Lung (tissue), 12 donors: Measurements from ENCODE around the gene SPDL1. TPM values are rescaled to one million over a fixed set of nuclear protein-coding genes. Genes with fewer than 3 reads are reported as not detected.

Source experiments
- ATAC-seq: fragments of 200-7000 bp; cut with Tn5 transposase; one replicate; pipeline ENCODE4 v1.9.1; 2020; ENCODE audit warnings: moderate number of reproducible peaks; ENCODE audit not compliant: insufficient read depth, low FRiP score
- DNase-seq, 3 donors: peaks; one replicate each; pipeline ENCODE4 v3.0.0-alpha.2; 2013 to 2017
- H3K27ac ChIP-seq, 2 donors: one replicate each; pipeline ENCODE4 v1.5.1; 2013; ENCODE audit warnings: mild to moderate bottlenecking in 2 of 2, moderate library complexity in 2 of 2, control low read depth in 1 of 2, inconsistent platforms in 1 of 2, low read depth in 1 of 2, low read length in 1 of 2
- H3K27me3 ChIP-seq, 3 donors: one replicate each; pipeline ENCODE4 v1.5.1; 2013; ENCODE audit warnings: low read length in 2 of 3; ENCODE audit not compliant: control insufficient read depth in 3 of 3, insufficient read depth in 3 of 3
- H3K36me3 ChIP-seq, 4 donors: one replicate each; pipeline ENCODE4 v1.5.1; 2013; ENCODE audit warnings: low read length in 4 of 4, mild to moderate bottlenecking in 1 of 4, moderate library complexity in 1 of 4; ENCODE audit not compliant: control insufficient read depth in 4 of 4, insufficient read depth in 4 of 4
- H3K4me1 ChIP-seq, 5 donors: one replicate each; pipeline ENCODE4 v1.5.1; 2013; ENCODE audit warnings: low read length in 5 of 5, mild to moderate bottlenecking in 2 of 5, moderate library complexity in 1 of 5; ENCODE audit not compliant: control insufficient read depth in 5 of 5, insufficient read depth in 5 of 5
- H3K4me3 ChIP-seq: one replicate; pipeline ENCODE4 v1.5.1; 2013; ENCODE audit warnings: mild to moderate bottlenecking, control low read depth, moderate library complexity
- H3K9ac ChIP-seq, 2 donors: one replicate each; pipeline ENCODE4 v1.5.1; 2013; ENCODE audit warnings: low read length in 2 of 2, control low read depth in 1 of 2; ENCODE audit not compliant: insufficient read depth in 1 of 2
- H3K9me3 ChIP-seq, 4 donors: one replicate each; pipeline ENCODE4 v1.5.1; 2013; ENCODE audit warnings: low read length in 3 of 4, mild to moderate bottlenecking in 1 of 4, moderate library complexity in 1 of 4; ENCODE audit not compliant: control insufficient read depth in 4 of 4, insufficient read depth in 3 of 4
- whole genome bisulfite sequencing, 2 donors: extraction: QIAGEN DNeasy Blood & Tissue Kit; methylation state at CpG; one replicate each; pipeline ENCODE4 v1.1.7; 2013; 5-methylcytosine and 5-hydroxymethylcytosine counted together
- polyA plus RNA-seq, 2 donors: library from polyadenylated mRNA; stranded (reverse); fragments of 200-250 nt; gene quantifications; one replicate each; pipeline ENCODE4 v1.2.1, GENCODE V29; 2013
- total RNA-seq, 2 donors: library from RNA; depleted of rRNA in 1 of 2; stranded (reverse); fragments of >200 nt in 1 of 2; gene quantifications; one replicate each; pipeline ENCODE4 v1.2.1, GENCODE V29; 2014 to 2021
- TF ChIP-seq, protein P1 (sequence below): IDR thresholded peaks from 2 replicates; pipeline ENCODE4 v1.5.1; 2012; ENCODE audit warnings: mild to moderate bottlenecking; ENCODE audit errors: control extremely low read depth, extremely low read depth
- donor health status: control.
- donor health status: control.
- donor health status: Bipolar disorder and iron deficiency.
- donor health status: healthy.
- donor health status: DM: yes; HTN: yes; CAD: no.

SPDL1 gene
- total and polyA plus RNA-seq, 4 donors = 4.3 to 13.4 (median 8.6) TPM

DNA sequence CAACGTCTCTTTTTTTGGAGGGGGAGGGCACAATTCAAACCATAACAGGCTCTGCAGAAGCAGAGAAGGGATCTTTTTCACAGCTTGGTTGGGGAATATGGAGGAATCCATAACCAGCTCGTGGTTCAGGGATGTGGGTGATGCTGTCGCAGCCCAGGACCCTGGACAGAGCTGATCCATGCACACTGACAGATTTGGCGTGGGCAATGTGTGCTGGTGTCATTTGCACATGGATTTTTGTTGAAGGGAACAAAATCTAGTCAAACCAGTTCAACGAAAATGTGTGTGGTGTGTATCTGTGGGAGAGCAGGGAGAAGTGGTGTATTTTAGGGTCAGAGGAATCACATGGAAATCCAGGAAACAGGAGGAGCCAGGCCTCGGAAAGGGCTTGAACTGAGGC lies 57.7 kb downstream of the SPDL1 start:
- ATAC-seq (no peak), DNase-seq (peak; percentile 66 to 88 (median 71))
- Histone ChIP-seq H3K9ac (no peak overlapping the region), H3K4me1 (peaks cover 0 to 6% (median 0%) of the 10 kb centered on the region in 5 donors), H3K9me3 (peaks cover 0 to 10% (median 2%) of the 10 kb centered on the region in 4 donors), H3K36me3 (no peaks in the 10 kb centered on the region), H3K27ac (no peak overlapping the region), H3K4me3 (no peak overlapping the region), H3K27me3 (peaks cover 0 to 12% (median 10%) of the 10 kb centered on the region in 3 donors)
- TF ChIP-seq, protein P1, sequence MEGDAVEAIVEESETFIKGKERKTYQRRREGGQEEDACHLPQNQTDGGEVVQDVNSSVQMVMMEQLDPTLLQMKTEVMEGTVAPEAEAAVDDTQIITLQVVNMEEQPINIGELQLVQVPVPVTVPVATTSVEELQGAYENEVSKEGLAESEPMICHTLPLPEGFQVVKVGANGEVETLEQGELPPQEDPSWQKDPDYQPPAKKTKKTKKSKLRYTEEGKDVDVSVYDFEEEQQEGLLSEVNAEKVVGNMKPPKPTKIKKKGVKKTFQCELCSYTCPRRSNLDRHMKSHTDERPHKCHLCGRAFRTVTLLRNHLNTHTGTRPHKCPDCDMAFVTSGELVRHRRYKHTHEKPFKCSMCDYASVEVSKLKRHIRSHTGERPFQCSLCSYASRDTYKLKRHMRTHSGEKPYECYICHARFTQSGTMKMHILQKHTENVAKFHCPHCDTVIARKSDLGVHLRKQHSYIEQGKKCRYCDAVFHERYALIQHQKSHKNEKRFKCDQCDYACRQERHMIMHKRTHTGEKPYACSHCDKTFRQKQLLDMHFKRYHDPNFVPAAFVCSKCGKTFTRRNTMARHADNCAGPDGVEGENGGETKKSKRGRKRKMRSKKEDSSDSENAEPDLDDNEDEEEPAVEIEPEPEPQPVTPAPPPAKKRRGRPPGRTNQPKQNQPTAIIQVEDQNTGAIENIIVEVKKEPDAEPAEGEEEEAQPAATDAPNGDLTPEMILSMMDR = no peak
- 29 to 58% methylated on average over 6 of the region's 6 CpGs for WGBS, 2 donors

DNA sequence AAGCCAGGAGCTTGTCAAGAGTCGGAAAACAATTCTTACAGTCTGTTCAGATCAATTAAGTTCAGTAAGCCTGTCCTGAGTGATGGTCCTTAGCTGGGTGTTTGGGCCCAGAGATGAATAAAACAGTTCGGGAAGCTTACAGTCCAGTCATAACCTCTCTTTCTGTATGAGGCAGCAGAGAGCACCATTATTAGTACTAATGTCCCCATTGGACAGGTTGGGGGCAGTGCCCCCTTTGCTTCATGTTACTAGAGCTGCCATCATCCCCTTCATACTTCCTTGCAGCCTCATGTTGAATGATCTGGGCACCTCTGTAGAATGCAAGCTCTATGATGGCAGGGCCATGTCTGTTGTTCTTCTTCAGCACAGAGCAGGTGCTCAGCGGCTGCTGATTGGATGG lies 63.3 kb downstream of the SPDL1 start:
- TF ChIP-seq, protein P1 = no peak
- Histone ChIP-seq H3K27ac (no peak overlapping the region), H3K9me3 (no peaks in the 10 kb centered on the region), H3K27me3 (no peaks in the 10 kb centered on the region), H3K36me3 (no peaks in the 10 kb centered on the region), H3K4me1 (peaks cover 0 to 35% (median 6%) of the 10 kb centered on the region in 5 donors), H3K9ac (no peak overlapping the region), H3K4me3 (no peak overlapping the region)
- 83 to 90% methylated on average over 3 of the region's 3 CpGs for WGBS, 2 donors
- DNase-seq (no peak), ATAC-seq (no peak)

DNA sequence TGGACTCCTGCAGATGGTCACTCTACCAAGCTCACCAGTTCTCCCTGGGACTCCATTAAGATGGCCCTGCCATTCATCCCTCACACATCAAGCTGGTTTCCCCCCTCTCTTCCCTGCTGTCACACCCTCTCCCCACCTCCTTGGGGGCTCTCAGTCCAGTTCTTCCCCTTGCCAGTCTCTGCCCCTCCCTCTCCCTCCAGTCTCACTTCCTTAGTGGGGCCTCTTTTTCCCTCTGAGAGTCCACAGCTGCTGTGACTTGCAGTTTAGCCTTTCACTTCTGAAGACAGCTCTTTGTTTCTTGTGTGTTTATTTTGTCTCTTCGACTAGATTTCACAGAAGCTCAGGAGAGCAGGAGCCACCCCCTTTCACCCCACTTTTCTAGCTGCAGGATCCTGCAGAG lies 64.0 kb downstream of the SPDL1 start:
- Histone ChIP-seq H3K27me3 (no peaks in the 10 kb centered on the region), H3K36me3 (no peaks in the 10 kb centered on the region), H3K4me1 (peaks cover 0 to 41% (median 7%) of the 10 kb centered on the region in 5 donors), H3K27ac (no peak overlapping the region), H3K4me3 (no peak overlapping the region), H3K9ac (no peak overlapping the region), H3K9me3 (no peaks in the 10 kb centered on the region)
- DNase-seq (peak; percentile 39 to 70 (median 56)), ATAC-seq (no peak)
- TF ChIP-seq, protein P1 = no peak
- WGBS, 2 donors = 0 to 11% methylated on average over 1 of the region's 1 CpG

DNA sequence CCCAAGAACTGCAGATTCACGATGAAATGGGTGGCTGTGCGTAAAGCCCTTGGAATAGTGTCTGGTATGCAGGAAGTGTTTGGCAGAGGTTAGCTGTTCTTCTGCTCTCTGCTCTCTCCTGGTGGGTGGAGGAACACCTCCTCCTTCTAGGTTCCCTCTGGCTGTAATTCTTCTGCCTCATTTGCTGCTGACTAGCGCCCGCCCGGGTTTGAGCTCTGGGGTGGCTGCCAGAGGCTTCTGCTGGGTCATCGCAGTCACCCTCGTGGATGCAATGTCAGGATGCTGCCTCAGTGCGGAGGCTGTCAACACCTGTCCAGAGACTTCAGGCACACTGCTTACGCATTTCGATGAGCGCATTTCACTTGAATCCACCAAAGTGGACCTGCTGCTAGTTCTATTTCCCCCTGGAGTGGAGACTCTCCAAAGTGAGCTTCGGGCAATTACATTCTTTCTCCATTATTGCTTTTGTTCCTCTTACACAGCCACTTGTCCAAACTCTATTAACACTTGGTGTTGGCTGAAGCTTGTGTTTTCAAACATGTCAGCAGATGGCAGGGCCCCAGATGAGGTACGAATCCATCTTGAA lies 65.2 kb downstream of the SPDL1 start:
- ATAC-seq = no peak
- Histone ChIP-seq H3K9me3 (no peaks in the 10 kb centered on the region), H3K27me3 (no peaks in the 10 kb centered on the region), H3K36me3 (no peaks in the 10 kb centered on the region), H3K9ac (no peak overlapping the region), H3K27ac (no peak overlapping the region), H3K4me1 (peaks cover 0 to 41% (median 7%) of the 10 kb centered on the region in 5 donors), H3K4me3 (no peak overlapping the region)
- TF ChIP-seq, protein P1 = no peak
- WGBS, 2 donors = 48 to 52% methylated on average over 13 of the region's 13 CpGs
- DNase-seq = peak in 2 of 3 donors; percentile 11 to 14
